Fibroblast of mammary gland (primary cell): Measurements from ENCODE around the gene PSAP.

ENCODE experiments used
- DNase-seq: peaks from one replicate; pipeline ENCODE4 v3.0.0-alpha.2; 2010; ENCODE audit warnings: low read depth
- H3K4me3 ChIP-seq: 2 replicates; pipeline ENCODE4 v1.5.1; 2011; ENCODE audit warnings: low read depth, mild to moderate bottlenecking, low read length, moderate library complexity; ENCODE audit not compliant: control insufficient read depth
- TF ChIP-seq, protein P1 (sequence below): conservative IDR thresholded peaks from 2 replicates; pipeline ENCODE4 v1.5.1; 2011; ENCODE audit warnings: low read depth, low read length, inconsistent platforms; ENCODE audit not compliant: control insufficient read depth, insufficient read depth

PSAP gene

DNA sequence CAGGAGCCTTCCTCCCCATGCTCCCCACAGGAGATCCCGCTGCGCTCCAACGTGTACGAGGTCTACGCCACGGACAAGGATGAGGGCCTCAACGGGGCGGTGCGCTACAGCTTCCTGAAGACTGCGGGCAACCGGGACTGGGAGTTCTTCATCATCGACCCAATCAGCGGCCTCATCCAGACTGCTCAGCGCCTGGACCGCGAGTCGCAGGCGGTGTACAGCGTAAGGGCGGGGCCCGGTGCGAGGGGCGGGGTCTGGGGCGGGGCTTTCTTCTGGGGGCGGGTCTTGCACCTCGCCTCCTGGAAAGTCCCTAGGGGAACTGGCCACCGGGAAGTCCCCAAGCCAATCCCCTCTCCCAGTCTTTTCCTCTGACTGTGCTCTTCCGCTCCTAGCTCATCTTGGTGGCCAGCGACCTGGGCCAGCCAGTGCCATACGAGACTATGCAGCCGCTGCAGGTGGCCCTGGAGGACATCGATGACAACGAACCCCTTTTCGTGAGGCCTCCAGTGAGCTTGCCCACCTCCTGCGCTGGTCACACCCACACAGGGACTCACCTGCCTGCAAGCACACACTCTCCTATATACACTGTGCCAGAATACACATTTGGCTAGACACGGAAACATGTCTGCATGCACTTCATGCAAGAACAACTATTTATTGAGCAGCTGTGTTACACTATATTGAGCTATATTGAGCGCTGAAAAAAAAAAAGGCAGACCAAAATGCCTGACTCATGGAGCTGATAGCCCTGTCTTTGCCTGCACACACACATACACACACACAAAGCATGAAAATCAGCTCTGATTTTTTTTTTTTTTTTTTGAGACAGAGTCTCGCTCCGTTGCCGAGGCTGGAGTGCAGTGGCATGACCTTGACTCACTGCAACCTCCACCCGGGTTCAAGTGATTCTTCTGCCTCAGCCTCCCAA lies 45.0 kb downstream of the PSAP start:
- TF ChIP-seq, protein P1, sequence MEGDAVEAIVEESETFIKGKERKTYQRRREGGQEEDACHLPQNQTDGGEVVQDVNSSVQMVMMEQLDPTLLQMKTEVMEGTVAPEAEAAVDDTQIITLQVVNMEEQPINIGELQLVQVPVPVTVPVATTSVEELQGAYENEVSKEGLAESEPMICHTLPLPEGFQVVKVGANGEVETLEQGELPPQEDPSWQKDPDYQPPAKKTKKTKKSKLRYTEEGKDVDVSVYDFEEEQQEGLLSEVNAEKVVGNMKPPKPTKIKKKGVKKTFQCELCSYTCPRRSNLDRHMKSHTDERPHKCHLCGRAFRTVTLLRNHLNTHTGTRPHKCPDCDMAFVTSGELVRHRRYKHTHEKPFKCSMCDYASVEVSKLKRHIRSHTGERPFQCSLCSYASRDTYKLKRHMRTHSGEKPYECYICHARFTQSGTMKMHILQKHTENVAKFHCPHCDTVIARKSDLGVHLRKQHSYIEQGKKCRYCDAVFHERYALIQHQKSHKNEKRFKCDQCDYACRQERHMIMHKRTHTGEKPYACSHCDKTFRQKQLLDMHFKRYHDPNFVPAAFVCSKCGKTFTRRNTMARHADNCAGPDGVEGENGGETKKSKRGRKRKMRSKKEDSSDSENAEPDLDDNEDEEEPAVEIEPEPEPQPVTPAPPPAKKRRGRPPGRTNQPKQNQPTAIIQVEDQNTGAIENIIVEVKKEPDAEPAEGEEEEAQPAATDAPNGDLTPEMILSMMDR, result no peak
- H3K4me3 ChIP-seq, result no peak overlapping the region
- DNase-seq, result no peak

DNA sequence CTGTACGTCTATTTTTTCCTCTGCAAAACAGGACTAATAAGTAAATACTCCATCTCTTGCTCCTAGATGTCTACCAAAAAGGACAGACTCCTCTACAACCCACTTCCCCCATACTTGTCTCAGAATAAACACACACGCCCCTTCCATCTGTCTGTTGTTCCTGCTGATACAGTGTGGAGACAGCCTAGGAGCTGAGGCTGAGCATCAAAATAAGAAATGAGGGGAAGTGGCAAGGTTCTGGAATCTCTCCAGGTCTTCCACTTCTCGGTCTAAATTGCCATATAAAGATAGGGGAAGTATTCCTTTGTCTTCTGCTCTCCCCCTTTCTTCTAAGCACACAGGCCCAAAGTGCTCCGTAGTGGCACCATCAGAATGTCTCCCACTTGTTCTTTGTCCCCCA lies 47.0 kb downstream of the PSAP start:
- no peak for DNase-seq

DNA sequence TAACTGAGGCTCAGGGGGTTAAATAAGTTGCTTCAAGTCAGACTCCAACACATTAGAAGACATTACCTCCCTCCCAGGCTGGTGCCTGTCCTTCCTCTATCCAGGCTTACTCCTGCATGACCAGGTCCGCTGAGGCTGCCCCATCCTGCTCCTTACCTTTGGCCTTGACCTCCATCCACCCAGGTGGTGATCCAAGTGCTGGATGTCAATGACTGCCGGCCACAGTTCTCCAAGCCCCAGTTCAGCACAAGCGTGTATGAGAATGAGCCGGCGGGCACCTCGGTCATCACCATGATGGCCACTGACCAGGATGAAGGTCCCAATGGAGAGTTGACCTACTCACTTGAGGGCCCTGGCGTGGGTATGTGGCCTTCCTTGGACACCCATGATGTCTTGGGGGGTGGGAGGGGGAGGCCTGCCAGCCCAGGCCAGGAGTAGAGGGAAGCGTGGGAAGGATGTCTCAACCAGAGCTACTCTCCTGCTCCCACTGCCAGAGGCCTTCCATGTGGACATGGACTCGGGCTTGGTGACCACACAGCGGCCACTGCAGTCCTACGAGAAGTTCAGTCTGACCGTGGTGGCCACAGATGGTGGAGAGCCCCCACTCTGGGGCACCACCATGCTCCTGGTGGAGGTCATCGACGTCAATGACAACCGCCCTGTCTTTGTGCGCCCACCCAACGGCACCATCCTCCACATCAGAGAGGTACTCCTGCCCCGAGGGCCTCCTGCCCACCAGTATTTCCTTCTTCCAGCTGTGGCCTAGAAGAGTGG lies 48.1 kb downstream of the PSAP start:
- DNase-seq, result no peak
- TF ChIP-seq, protein P1, result no peak
- H3K4me3 ChIP-seq, result no peak overlapping the region

More for the DNA sequence above, 47.0 kb downstream of the PSAP start:
- no peak overlapping the region for H3K4me3 ChIP-seq
- TF ChIP-seq, protein P1, result no peak

DNA sequence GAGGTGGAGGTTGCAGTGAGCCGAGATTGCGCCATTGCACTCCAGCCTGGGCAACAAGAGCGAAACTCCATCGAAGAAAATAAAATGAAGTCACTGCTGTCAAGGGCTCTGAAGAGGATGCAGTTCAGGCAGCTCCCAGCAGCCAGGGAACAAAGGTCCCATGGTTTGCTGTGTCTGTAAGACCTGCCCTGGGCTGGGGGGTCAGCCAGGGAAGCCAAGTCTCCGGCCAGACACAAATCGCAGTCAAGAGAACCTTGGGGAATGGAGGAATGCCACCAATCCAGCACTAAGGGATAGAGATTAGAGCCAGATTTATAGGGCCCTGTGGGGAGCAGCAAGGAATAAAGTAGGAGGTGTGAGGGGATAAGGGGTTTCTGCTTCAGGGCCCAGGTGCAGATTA lies 48.8 kb downstream of the PSAP start:
- DNase-seq, result no peak
- TF ChIP-seq, protein P1, result no peak

DNA sequence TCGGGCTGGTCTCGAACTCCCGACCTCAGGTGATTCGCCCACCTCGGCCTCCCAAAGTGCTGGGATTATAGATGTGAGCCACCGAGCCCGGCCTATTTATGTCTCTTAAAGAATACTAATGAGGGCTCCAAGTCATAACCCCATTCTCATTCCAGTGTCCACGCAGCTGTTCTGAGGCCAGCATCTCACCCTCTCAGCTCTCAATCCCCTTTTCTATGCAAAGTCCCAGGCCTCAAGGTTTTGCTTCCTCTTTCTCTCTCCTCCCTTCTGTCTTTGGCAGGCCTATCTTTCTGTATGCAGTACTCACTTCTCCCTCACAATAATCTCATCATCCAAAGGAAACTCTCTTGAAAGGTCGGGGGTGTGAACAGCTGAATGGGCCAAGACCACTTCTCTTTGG lies 49.7 kb downstream of the PSAP start:
- no peak for DNase-seq
- TF ChIP-seq, protein P1, result no peak
- no peak overlapping the region for H3K4me3 ChIP-seq

More for the DNA sequence above, 48.8 kb downstream of the PSAP start:
- no peak overlapping the region for H3K4me3 ChIP-seq

DNA sequence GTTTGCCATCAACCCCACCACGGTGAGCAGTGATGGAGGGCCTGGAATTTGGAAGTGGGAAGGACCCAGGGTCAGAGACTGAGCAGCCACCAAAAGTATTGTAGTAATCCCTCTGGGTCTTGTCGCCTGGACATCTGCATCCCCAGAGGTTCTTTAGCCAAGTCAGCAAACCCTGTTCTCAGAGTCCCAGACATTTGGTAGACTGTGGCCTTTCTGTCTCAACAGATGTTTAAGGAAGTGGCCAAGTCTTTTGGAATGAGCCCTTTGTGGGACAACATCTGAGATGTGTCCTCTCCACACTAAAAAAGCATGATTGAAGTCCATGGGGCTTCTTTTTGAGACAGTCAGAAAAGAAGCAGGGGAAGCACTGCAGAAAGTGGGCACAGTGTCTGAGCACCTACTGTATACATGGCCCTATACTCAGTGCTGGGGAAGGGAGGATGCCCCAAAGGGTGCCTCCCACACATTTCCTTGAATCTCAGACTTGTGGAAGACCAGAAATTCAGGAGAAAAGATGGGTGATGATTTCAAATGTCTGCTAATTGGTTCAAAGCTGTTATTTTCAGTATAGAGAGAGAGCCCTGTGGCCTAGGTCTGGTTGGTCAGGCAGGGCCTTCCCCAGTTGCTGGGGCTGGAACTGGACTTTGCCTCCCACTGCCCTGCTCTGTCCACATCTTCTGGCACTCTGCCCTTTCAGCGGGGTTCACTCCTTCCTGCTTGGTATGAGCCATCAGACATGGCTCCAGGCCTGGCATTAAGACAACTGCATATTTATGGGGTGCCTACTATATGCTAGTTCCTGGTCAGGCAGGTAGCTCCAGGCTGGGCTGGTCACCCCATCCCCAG lies 51.2 kb downstream of the PSAP start:
- DNase-seq, result no peak
- no peak overlapping the region for H3K4me3 ChIP-seq
- TF ChIP-seq, protein P1, result no peak
